NCI-H446 (cell line): Measurements from ENCODE around the gene BRD1.
"Not testable (repeated sequence)": the region's sequence is repeated elsewhere in the genome, so short reads cannot be mapped to it uniquely, and the experiment has no call there.

Experiments used
- DNase-seq, 2 experiments: peaks; one replicate each; lab custom pipeline; 2025; lab: John Stamatoyannopoulos, UW

Gene BRD1

DNA sequence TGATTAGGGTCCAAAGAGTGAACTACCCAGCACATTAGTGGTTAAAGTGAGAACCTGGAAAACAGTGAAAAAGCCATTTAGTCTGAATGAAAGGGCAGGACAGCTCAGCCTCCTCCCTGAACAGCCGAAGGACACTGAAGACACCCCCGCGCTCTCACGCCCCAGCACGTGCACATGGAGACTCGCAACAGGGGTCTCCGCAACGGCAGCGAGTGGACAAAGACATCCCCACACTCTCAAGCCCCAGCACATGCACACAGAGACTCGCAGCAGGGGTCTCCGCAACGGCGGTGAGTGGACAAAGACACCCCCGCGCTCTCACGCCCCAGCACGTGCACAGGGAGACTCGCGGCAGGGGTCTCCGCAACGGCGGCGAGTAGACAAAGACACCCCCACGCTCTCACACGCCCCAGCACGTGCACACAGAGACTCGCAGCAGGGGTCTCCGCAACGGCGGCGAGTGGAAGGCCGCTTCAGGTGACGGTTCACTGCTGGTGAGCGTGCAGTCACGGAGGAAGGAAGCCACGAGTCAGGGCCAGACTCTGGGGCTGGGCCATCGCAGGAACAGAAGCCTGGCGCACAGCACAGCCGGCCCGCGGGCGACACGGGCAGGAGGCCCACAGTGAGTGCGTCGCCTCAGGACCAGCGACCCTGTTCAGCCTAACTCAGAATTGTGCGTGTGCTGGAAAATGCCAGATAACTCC lies 43.6 kb downstream of the BRD1 start:
- no peak for DNase-seq

DNA sequence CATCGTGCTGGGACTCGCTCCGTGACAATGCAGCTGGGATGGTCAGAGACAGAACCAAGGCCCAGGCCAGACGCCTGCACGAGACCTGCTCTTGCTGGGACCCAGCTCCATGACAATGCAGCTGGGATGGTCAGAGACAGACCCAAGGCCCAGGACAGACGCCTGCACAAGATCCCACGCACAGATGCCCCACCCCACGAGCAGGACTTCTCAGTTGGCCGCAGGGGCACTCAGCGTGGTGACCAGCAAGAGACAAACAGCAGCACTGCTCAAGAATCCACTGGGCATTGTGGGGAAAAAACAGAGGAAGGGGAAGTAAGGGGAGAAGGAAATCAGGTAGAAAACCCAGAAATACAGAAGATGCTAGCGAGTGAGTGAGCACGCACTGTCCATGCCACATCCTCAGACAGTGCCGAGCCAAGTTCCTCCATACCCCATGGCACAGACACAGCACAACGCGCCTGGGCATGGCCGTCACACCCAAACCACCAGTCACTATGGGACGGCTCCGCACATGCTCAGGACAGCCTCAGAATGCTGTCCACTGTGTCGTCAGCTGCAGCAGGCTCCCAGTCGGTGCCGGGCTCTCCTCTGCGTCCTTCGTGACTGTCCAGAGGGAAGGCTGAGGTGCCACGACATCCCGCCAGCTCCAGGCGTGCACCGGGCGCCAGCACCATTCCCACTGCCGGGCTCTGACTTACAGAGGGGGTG lies 44.5 kb downstream of the BRD1 start:
- DNase-seq: no peak

DNA sequence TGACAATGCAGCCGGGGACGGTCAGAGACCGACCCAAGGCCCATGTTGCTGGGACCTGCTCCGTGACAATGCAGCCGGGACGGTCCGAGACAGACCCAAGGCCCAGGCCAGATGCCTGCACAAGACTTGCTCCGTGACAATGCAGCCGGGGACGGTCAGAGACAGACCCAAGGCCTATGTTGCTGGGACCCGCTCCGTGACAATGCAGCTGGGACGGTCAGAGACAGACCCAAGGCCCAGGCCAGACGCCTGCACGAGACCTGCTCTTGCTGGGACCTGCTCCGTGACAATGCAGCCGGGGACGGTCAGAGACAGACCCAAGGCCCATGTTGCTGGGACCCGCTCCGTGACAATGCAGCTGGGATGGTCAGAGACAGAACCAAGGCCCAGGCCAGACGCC lies 45.8 kb downstream of the BRD1 start:
- not testable (repeated sequence) for DNase-seq

DNA sequence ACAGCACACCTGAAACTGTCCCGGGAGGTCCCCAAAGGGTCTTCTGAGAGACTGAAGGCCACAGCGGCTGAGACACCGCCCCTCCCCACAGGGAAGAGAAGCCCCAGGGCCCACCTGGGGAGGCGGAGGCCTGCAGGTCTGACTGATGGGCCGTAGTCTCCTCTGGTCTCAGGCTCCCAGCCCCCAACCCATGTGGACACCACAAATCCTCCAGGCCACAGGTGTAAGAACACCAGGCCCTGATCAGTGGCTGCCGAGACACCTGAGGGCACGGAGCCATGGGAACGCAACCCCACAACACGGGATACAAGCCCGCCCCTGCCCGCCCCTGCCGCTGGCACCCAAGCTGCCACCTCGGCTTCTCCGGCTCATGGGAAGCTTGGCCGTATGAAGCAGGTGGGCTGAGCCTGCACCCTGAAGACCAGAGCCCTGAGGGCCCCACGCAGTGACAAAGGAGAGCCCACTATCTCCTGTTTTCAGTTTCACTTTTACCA lies 46.3 kb downstream of the BRD1 start:
- DNase-seq: no peak

DNA sequence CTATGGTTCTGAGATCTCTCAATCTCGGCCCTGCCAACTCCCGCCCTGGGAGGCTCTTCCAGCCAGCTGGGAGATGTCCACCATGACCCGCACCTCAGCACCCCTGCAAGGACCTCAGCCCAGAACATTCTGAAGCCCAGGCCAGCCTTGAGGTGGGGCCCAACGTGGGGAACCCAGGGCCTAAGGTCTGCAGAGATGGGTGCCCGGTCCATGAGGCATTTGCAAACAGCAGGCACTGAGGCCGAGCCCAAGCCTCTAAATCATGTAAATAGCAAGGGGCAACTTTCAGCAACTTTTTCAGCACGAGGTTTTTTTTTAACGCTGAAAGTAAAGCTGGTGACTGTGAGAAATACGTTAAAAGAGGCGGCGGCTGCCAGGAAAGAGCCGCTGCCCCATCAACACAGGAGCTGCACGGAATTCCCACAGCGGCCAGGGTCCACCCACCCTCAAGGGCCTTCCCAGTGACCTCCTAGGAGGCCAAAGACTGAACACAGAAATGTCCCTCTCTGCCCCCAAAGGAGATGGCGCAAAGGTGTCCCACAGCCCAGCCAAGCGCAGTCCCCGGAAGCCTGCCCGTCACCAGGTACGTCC lies 46.9 kb downstream of the BRD1 start:
- DNase-seq: no peak

DNA sequence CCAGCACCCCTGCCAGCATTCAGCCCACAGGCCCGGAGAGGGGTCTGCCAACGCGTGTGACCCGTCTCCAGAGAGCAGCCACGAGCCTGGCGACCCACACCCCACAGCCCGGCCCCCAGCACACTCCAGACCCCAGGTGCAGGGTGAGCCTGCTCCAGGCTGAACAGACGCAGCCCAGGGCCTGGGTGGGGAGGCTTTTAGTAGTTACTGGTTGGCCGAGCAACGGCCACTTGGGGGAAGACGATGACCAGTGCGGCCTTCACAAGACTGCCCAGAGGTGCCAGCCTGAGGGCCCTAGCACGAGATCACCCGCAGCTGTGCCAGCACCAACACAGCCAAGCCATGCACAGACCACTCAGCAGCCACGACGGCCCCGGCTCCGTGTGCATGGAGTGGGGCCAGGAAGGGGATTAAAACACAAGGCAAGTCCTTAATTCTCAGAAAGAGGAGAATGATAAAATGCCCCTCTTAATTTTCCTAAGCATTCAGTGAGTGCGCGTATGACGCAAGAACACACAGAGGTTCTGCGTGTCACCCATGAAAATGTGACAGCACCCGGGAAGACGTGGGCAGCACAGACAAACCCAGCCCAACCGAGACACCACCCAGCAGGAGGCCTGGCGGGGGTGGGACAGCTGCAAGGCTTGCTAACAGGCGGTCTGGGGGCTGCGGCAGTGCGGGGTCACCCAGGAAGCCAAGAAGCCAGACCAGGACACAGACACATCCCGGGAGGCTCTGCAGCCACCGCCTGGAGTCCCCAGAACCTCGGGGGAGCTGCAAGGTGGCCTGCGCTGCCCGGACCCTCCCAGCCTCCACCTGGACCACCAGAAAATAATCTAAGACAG lies 47.6 kb downstream of the BRD1 start:
- DNase-seq: no peak

DNA sequence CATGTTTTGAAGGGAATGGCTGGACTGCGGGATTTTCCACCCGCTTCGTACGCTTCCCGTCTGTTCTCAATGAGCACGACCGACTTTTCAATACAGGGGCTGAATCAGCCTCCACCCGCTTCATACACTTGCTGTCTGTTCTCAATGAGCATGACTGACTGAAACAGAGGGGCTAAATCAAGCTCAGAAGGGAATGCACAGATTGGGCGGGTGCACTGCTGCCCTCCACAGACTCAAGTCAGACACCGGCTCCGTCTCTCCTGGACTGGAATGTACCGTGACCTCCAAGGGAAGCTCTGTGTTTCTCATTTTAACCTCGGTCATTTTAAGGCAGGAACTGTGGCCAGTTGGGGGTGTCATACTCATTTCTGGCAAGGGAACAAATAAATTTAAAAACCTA lies 48.5 kb downstream of the BRD1 start:
- no peak for DNase-seq

DNA sequence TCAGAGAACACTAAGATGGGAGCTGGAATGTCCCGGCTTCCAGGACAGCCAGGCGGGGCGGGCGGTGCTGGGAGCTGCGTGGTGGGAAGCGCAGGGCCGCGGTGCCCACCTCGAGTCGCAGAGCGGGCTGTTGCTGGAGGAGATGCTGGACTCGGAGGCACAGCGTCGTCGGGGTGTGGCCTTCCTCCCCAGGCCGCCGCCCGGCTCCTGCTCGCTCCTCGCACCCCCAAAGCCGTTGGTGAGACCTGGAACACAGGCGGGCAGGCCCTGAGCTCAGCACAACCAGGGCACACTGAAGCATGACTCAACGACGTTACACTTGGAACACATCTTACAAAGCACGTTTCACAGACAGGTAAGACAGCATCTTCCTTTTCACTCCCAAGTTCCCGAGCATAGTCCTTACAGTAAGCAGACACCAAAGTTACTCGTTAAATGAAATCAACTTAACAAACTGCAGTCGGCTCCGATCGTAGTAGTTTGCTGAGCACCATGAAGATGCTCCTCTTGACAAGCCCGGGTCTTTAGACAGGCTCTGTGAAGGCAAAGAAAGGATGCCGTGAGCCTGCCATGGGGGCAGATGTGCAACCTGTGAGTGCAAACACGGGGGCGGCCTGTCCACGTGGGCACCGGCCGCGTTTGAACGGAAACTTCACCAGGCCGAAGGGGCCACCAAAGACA lies 50.0 kb downstream of the BRD1 start:
- no peak for DNase-seq

DNA sequence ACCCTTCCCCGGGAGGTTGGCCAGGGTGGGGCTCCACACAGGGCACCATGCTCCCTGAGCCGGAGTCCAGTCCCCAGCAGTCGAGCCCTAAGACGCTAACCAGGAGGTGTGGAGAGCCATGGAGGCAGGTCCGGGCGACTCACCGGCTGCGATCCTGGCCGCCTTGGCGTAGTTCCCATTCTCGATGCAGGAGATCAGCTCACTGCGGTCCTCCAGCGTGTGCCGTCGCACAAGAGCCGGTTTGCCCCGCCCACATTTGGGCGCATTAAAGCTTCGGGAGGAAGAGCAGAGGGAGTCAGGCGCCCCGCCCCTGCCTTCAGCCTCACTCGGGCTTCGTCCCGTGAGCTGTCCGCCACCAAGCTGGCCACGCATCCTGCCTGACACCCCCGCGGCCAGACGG lies 50.8 kb downstream of the BRD1 start:
- DNase-seq: no peak

DNA sequence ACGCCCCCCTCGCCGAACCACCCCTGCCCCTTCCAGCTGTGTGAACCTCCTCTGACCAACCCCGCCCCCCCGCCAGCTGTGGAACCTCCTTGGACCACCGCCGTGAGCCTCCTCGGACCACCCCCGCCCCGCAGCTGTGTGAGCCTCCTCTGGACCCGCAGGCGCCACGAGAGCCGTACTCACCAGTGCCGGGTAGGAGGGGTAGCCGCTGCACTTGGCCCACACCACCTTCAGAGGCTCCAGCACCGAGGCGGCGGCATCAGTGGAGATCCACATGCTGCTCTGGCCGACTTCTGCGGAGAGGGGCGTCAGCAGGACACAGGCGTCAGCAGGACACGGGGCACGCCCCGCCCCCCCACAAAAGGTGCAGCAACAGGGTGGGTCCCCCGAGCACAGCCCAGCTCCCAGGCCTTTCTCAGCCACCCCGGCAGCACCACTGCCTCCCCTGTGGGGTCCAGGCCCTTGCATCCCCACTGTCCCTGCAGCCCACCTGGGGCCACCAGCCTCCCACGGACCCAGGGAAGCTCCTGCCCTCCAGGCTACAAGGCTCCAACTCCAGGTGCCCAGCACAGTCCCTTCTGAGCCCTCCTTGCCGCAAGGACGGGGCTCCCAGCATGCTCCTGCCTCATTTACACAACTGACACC lies 51.7 kb downstream of the BRD1 start:
- no peak for DNase-seq

DNA sequence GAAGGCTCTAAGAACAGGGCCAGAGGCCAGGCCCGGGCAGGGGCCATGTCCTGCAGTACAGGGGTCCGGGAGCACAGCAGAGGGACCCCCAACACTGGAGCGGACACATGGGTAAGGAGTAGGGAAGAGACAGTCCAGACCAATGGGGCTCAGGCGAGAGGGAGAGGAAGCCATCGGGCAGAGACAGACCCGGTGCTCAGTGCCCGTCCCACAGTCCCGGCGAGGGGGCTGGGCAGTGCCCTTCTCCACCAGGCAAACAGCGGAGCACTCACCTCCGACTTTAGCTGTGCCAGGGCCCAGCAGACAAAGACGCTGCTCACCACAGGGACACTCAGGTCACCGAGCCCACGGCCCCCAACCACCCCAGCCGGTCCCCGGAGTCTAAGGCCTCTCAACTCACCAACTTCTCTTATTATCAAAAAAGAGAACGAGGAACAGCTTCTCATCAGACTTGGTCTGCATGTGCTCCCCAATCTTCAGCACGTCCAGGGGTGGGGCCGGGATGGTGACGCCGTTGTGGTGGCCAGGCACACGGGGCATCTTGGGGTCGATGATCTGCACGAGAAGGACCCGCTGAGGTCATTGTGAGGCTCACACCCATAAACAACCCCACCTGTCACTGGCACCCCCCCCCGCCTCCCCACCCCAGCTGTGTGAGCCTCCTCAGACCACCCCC lies 52.3 kb downstream of the BRD1 start:
- DNase-seq: no peak

DNA sequence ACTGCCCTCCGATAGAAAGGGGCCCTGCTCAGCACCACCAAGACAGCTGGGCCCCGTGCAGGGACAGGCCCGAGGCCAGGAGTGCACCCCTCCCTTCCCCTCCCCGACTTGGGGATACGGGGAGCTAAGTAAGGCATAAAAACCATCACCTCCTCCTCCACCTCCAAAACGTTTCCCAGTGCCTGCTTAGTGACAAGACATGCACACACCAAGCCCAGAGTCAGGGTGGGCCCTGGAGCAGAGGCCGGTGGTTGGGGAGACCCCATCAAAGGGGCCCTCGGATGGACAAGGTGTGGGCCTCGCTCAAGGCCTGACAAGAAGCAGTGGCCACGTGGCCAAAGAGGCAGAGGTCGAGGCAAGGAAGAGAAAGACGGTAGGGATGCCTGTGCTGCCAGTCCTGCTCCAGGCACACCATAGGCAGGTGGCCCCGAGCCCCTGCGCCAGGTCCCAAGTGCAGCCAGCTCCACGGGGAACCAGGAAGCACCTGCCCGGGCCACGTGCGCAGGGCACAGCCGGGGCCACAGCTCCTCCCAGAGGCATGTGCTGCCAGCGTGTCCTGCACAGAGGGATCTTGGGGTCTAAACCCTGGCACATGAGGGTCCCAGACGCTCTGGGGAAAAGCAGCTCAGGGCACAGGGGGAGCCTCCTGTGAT lies 53.0 kb downstream of the BRD1 start:
- DNase-seq: no peak

DNA sequence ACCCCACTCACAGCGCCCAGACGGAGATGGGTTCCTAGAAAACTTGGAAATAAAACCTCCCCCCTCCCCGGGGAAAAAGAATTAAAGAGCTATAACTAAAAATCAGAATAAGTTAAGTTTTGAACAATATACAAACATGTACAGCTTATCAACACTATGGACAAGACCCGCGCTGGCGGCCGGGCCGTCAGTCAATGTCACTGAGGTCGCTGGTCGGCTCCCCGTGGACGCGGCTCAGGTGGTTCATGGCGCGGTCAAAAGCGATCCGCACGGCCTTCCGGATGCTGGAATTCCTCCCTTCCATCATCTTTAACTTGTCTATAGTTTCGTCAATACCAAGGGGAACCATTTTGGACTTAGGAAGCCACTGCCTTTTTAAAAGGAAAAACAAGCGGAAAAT lies 53.6 kb downstream of the BRD1 start:
- no peak for DNase-seq

DNA sequence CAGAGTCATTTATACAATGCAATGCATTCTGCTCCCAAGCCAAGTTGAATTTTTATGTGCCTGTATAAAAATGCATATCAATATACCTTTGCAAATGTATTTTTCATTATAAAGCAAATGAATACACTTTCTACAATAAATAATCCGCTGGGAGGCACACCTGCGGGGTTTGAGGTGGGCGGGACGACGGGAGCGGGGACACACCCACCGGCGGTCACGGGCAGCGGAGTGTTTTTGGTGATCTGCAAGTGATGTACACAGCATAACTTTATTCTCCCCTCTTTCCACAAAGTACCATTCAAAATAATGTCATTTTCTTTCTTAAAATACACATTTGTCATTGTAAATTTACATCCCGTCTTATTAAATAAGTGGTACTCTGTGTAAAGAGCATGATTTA lies 54.1 kb downstream of the BRD1 start:
- no peak for DNase-seq

DNA sequence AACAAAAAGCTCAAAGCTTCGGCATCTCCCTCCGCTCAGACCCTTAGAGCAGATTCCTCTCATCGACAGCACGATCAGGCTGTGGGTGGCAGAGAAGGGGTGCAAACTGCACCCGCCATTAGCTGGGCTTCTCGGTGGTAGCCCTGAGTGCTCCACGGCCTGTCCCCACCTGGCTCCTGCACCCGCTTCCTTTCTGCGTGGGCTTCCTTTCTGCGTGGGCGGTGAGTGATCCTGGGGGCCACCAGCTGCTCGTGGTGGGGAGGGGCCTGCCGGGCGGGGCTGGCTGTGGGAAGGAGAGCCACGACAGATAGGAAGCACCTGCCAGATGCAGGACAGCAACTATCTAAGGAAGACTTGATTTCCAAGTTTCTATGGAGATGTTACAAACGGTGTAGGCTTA lies 55.0 kb downstream of the BRD1 start:
- no peak for DNase-seq

DNA sequence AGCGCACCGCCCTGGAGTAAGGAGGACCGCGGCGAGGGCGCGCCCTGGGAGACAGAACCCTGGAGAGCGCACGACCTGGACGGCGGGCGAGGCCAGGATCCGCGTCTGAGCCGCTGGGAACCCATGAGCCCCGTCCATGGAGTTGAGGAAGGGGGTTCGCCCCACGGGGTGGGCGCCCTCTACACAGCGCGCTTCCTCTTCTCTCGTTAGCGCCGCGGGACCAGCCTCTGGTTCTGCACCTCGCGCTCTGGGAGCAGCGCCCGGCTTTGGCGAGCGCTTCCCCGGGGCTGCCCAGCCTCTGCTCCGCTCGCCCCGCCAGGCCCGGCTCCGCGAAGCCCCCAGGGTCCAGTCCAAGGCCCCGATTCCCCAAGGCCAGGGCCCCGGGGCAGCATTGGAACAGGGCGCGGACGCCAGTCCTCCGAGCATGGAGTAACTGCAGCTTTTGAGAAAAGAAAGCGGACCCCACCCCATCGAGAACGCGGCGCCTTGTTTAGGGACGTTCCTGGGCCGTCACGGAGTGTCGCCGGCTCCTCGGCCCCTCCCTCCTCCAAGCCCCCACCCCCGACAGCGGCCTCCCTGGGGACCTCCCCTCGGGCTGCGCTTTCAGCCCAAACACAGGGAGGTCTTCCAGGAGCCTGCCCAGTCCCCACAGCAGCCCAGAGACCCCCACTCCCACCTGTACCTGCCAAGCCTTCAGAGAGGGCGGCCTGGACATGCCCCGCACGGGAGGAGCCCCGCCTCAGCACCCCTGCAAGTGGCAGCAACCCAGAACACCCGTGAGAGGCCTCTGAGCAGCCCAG lies 56.2 kb downstream of the BRD1 start:
- no peak for DNase-seq

DNA sequence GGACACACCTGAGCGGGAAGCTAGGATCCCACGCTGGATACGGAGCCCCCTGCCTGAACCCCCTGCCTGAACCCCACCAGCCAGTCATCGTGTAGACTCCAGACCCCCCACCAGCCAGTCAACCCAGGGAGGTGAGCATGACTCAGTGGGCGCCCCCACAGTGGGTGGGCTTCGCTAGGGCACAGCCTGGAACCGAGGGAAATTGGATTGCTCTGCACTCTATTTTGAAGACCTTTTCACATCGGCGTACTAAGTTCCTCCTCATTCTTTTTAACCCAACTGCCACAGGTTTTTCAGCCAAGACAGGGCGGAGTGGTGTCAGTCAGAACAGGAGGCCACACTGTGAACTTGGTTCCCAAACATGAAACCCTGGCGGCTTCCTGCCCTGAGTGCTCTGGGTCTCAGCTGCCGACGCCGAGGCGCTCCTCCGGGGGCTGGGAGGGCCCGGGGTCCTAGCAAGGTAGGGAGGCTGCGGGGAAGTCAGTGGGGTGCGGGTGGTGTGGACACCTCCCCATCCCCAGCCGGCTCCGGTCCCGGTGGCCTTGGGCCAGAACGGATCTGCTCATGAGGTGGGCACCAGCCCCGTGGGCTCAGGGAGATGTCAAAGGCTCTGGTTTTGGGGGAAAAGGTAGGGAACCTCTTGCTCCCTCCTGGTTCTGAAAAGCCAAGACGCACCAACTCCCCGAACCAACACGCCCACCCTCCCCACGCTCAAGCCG lies 57.0 kb downstream of the BRD1 start:
- no peak for DNase-seq

DNA sequence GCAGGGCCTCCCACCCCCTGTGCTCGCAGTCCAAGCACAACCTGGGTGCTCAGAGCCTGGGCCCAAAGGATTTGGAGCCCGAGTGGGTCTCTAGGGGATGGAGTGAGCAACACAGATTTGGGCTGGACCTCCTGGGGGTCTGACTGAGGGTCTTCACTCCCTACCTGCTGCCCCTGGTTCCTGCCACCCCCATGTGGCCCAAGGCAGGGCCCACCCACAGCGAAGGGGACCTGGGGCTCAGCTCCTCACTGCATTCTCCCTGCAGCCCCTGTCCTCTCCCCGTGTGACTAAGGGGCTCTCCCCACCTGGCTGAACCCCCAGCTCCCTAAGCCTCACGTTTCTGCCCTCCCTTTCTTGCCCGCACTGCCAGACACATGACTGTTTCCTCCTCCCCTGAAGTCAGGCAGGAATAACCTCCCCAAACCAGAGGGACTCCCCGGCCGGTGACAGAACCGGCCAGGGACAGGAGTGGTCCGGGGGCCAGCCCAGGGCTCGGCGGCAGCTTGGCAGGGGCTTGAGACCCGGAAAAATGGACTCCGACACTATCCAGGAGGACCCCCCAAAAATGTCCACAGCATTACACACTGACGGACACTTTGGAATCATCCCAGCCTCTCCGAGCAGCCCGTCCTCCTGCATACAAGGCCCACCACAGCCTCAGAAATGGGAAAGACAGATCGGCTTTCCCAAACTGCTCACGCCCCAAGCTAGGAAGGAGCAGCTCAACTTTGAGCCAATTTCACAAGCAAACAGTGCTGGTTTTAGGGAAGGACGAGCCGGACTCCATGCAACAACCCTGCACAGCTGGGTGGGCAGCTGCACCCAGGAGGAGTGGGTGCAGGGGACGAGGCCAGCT lies 57.8 kb downstream of the BRD1 start:
- no peak for DNase-seq
